PC-3 (cell line): ENCODE results near the gene DYNLT4. TPM values are rescaled to one million over a fixed set of nuclear protein-coding genes. Genes with fewer than 3 reads are reported as not detected.

Experiments
- ATAC-seq: fragments of 200-7000 bp; cut with Tn5 transposase; 2 replicates; pipeline ENCODE4 v1.9.1; 2020; ENCODE audit warnings: mild to moderate bottlenecking, moderate library complexity
- BruUV-seq: library from RNA; stranded (reverse); fragments of 400-500 nt; replicated peaks from 2 replicates; lab custom pipeline; 2021; lab: Mats Ljungman, UMichigan
- CTCF ChIA-PET: fragments of 300-600 bp; sonication (Branson Sonifier 250); formaldehyde crosslinking; loops from one replicate; lab custom pipeline; 2022; ENCODE audit warnings: antibody characterized with exemption; lab: Charles Lee
- POLR2A ChIA-PET: fragments of 300-600 bp; sonication (Branson Sonifier 250); formaldehyde crosslinking; loops from one replicate; lab custom pipeline; 2022; ENCODE audit warnings: antibody characterized with exemption; ENCODE audit not compliant: unreplicated experiment; lab: Charles Lee
- DNase-seq: peaks from one replicate; pipeline ENCODE4 v3.0.0-alpha.2; 2015
- H2AFZ ChIP-seq: fragments of 300-600 bp; sonication (generic); 2 replicates; pipeline ENCODE4 v1.6.0; 2016; ENCODE audit warnings: antibody characterized with exemption, low read length
- H3F3A ChIP-seq: fragments of 300-600 bp; sonication (generic); one replicate; pipeline ENCODE4 v1.6.0; 2017; ENCODE audit warnings: antibody characterized with exemption, low read length, control low read depth, mild to moderate bottlenecking; ENCODE audit not compliant: unreplicated experiment
- H3K27ac ChIP-seq: fragments of 300-600 bp; sonication (generic); 2 replicates; pipeline ENCODE4 v1.5.1; 2016; ENCODE audit warnings: mild to moderate bottlenecking, low read length
- H3K27me3 ChIP-seq: fragments of 300-600 bp; sonication (generic); 2 replicates; pipeline ENCODE4 v1.6.1; 2016; ENCODE audit warnings: low read length, mixed read lengths
- H3K36me3 ChIP-seq: fragments of 300-600 bp; sonication (generic); 2 replicates; pipeline ENCODE4 v1.6.1; 2016; ENCODE audit warnings: low read depth, mixed run types, low read length, mixed read lengths
- H3K4me1 ChIP-seq: fragments of 300-600 bp; sonication (generic); 2 replicates; pipeline ENCODE4 v1.5.1; 2016; ENCODE audit warnings: low read length; ENCODE audit not compliant: insufficient read depth
- H3K4me2 ChIP-seq: fragments of 300-600 bp; sonication (generic); 2 replicates; pipeline ENCODE4 v1.6.0; 2016; ENCODE audit warnings: low read length
- H3K4me3 ChIP-seq: fragments of 300-600 bp; sonication (generic); 2 replicates; pipeline ENCODE4 v1.5.1; 2016; ENCODE audit warnings: mild to moderate bottlenecking, low read length, mixed read lengths
- H3K79me2 ChIP-seq: fragments of 300-600 bp; sonication (generic); 2 replicates; pipeline ENCODE4 v1.6.1; 2017; ENCODE audit warnings: low read length, mixed read lengths
- H3K9ac ChIP-seq: fragments of 300-600 bp; sonication (generic); 2 replicates; pipeline ENCODE4 v1.6.0; 2016; ENCODE audit warnings: mild to moderate bottlenecking, low read length
- H3K9me2 ChIP-seq: fragments of 300-600 bp; sonication (generic); replicated peaks from 2 replicates; pipeline ENCODE4 v1.6.1; 2016; ENCODE audit warnings: mixed run types, low read length, mixed read lengths
- H3K9me3 ChIP-seq: fragments of 300-600 bp; sonication (generic); 2 replicates; pipeline ENCODE4 v1.6.1; 2016; ENCODE audit warnings: low read length, mixed read lengths
- H4K20me1 ChIP-seq: fragments of 300-600 bp; sonication (generic); 2 replicates; pipeline ENCODE4 v1.6.1; 2016; ENCODE audit warnings: low read length, mixed read lengths
- EZH2 ChIP-seq: fragments of 300-600 bp; sonication (generic); IDR thresholded peaks from one replicate; pipeline ENCODE4 v1.6.1; 2017; ENCODE audit warnings: antibody characterized with exemption, mild to moderate bottlenecking, low read length; ENCODE audit not compliant: unreplicated experiment
- EZH2phosphoT487 ChIP-seq: fragments of 300-600 bp; sonication (generic); IDR thresholded peaks from 2 replicates; pipeline ENCODE4 v1.6.1; 2018; ENCODE audit warnings: mild to moderate bottlenecking, antibody characterized with exemption, low read length, borderline replicate concordance
- intact Hi-C: fragments of 100-400 bp; cut with micrococcal nuclease; formaldehyde crosslinking; loops from 2 replicates; pipeline ENCODE4 v1.9.0; 2023
- total RNA-seq: library from RNA; depleted of rRNA; stranded (reverse); fragments of >200 nt; gene quantifications from 2 replicates; pipeline ENCODE4 v1.2.3, GENCODE V29; 2014; rRNA removed
- TF ChIP-seq, protein P1 (sequence below): fragments of 300-600 bp; sonication (generic); conservative IDR thresholded peaks from 2 replicates; pipeline ENCODE4 v1.5.1; 2017; ENCODE audit warnings: antibody characterized with exemption, low read depth, mild to moderate bottlenecking, low read length

The DYNLT4 gene
- total RNA-seq, 1 experiment from 2014 or later = 3.4 TPM

DNA sequence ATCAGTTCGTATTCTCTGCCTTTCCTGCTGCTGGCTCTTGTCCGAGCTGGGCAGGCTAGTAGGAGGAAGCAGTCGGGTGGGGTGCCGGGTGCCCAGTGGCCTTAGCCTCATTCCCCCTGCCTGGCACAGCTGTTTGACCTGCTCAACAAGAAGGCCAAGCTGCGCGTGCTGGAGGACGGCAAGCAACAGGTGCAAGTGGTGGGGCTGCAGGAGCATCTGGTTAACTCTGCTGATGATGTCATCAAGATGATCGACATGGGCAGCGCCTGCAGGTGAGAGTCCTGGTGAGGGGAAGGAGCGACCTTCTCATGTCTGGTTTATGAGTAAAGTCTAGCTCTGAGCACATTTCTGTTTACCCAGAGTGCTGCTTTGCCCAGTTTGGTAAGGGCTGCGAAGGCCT is 48.1 kb downstream of the DYNLT4 start:
- Histone ChIP-seq H3K4me3 (no peak overlapping the region), H3K79me2 (no peaks in the 10 kb centered on the region), H3K4me1 (no peaks in the 10 kb centered on the region), H3K4me2 (no peak overlapping the region), H3K36me3 (peaks cover 85% of the 10 kb centered on the region), H3K9ac (no peak overlapping the region), H3K27ac (no peak overlapping the region), H2AFZ (no peak overlapping the region), H3K9me2 (no peaks in the 10 kb centered on the region), H4K20me1 (no peaks in the 10 kb centered on the region), H3K27me3 (no peaks in the 10 kb centered on the region), H3K9me3 (no peaks in the 10 kb centered on the region), H3F3A (no peaks in the 10 kb centered on the region)
- no TSS peak for BruUV-seq
- DNase-seq (no peak), ATAC-seq (no peak)
- TF ChIP-seq, protein P1, sequence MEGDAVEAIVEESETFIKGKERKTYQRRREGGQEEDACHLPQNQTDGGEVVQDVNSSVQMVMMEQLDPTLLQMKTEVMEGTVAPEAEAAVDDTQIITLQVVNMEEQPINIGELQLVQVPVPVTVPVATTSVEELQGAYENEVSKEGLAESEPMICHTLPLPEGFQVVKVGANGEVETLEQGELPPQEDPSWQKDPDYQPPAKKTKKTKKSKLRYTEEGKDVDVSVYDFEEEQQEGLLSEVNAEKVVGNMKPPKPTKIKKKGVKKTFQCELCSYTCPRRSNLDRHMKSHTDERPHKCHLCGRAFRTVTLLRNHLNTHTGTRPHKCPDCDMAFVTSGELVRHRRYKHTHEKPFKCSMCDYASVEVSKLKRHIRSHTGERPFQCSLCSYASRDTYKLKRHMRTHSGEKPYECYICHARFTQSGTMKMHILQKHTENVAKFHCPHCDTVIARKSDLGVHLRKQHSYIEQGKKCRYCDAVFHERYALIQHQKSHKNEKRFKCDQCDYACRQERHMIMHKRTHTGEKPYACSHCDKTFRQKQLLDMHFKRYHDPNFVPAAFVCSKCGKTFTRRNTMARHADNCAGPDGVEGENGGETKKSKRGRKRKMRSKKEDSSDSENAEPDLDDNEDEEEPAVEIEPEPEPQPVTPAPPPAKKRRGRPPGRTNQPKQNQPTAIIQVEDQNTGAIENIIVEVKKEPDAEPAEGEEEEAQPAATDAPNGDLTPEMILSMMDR = no peak
- no peak for TF ChIP-seq EZH2phosphoT487
- no peak for TF ChIP-seq EZH2
- intact Hi-C loops = no loop called here
- ChIA-PET CTCF (no interaction called here), POLR2A (no interaction called here)

DNA sequence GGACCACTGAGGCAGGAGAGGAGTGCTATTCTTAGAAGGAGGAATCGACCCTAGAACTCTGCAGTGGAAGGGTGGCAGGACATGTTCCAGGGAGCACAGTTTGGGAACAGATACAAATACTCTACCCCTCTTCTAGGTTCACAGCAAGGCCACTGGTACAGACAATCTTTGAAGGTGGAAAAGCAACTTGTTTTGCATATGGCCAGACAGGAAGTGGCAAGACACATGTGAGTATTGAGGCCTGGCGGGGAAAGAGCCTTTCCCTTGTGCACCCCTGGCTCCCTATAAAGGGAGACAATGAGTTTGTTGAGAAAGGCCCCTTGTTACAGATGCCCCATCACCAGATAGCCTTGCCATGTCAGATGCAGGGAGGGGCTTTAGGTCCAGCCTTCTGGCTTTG is 49.7 kb downstream of the DYNLT4 start:
- H3K9ac ChIP-seq = no peak overlapping the region
- H3K9me2 ChIP-seq = no peaks in the 10 kb centered on the region
- peaks cover 83% of the 10 kb centered on the region for H3K36me3 ChIP-seq
- ATAC-seq = no peak
- H2AFZ ChIP-seq = no peak overlapping the region
- intact Hi-C loops = no loop called here
- H3K4me1 ChIP-seq = no peaks in the 10 kb centered on the region
- H3K9me3 ChIP-seq = no peaks in the 10 kb centered on the region
- no peak overlapping the region for H3K4me2 ChIP-seq
- H3F3A ChIP-seq = no peaks in the 10 kb centered on the region
- H3K79me2 ChIP-seq = no peaks in the 10 kb centered on the region
- no TSS peak for BruUV-seq
- DNase-seq = no peak
- H3K27ac ChIP-seq = no peak overlapping the region
- no peaks in the 10 kb centered on the region for H4K20me1 ChIP-seq
- no peak for TF ChIP-seq EZH2phosphoT487
- no peak for TF ChIP-seq EZH2
- TF ChIP-seq, protein P1 = no peak
- ChIA-PET POLR2A (no interaction called here), CTCF (no interaction called here)
- no peaks in the 10 kb centered on the region for H3K27me3 ChIP-seq
- no peak overlapping the region for H3K4me3 ChIP-seq

Other genes with a start within 250 kb of the DYNLT4 start
- 9.3 and 12.0 TPM in 2 replicates for gene TMEM53, start 132.9 kb downstream of the DYNLT4 start, total RNA-seq
- gene ARMH1, start 132.6 kb downstream of the DYNLT4 start, total RNA-seq = 0.15 TPM in 1 of 2 replicates, not detected in the other
- not detected in 2 replicates for gene RNU5D-1, start 76.2 kb downstream of the DYNLT4 start, total RNA-seq
- 98.7 and 121 TPM in 2 replicates for gene KIF2C, start 67.5 kb downstream of the DYNLT4 start, total RNA-seq
- 1,533 and 1,663 TPM in 2 replicates for gene RPS8, start 31.8 kb downstream of the DYNLT4 start, total RNA-seq
- gene BEST4, start 19.2 kb downstream of the DYNLT4 start, total RNA-seq = not detected in 2 replicates
- gene PLK3, start 7.0 kb downstream of the DYNLT4 start, total RNA-seq = 38.9 and 44.0 TPM in 2 replicates
- 0.58 and 4.3 TPM in 2 replicates for gene BTBD19, start 1.2 kb upstream of the DYNLT4 start, total RNA-seq
- 0.12 TPM in 1 of 2 replicates, not detected in the other for gene PTCH2, start 35.9 kb upstream of the DYNLT4 start, total RNA-seq
- 37.1 and 38.9 TPM in 2 replicates for gene EIF2B3, start 179.2 kb upstream of the DYNLT4 start, total RNA-seq
- gene HECTD3, start 204.0 kb upstream of the DYNLT4 start, total RNA-seq = 25.3 and 32.8 TPM in 2 replicates
- 167 and 168 TPM in 2 replicates for gene UROD, start 204.9 kb upstream of the DYNLT4 start, total RNA-seq